DMS 273 (cell line): Measurements from ENCODE around the gene COG4.
A peak's percentile ranks its signal among the peaks of the same experiment; 100 is the strongest.

Experiments
- DNase-seq: peaks from one replicate; lab custom pipeline; 2025; ENCODE audit not compliant: unreplicated experiment; lab: John Stamatoyannopoulos, UW

The COG4 gene

GRCh38 chr16:70480127-70481105 lies 42.9 kb downstream of the COG4 start:
- peak; percentile 97 for DNase-seq

GRCh38 chr16:70478912-70479341 lies 44.4 kb downstream of the COG4 start:
- peak; percentile 91 for DNase-seq

- no peak for DNase-seq
These were observed 45.2 kb downstream of the COG4 start for GRCh38 chr16:70478169-70478568.

- peak; percentile 93 for DNase-seq
These were observed 46.9 kb downstream of the COG4 start for GRCh38 chr16:70476272-70477020.

- DNase-seq = peak; percentile 59
These were observed 48.1 kb downstream of the COG4 start for GRCh38 chr16:70475054-70475871.

- no peak for DNase-seq
These were observed 48.9 kb downstream of the COG4 start for GRCh38 chr16:70474320-70475053.

GRCh38 chr16:70473446-70474319 lies 49.7 kb downstream of the COG4 start:
- DNase-seq = no peak

GRCh38 chr16:70472786-70473433 lies 50.4 kb downstream of the COG4 start:
- no peak for DNase-seq

GRCh38 chr16:70470927-70471341 lies 52.4 kb downstream of the COG4 start:
- no peak for DNase-seq

- no peak for DNase-seq
These were observed 53.0 kb downstream of the COG4 start for GRCh38 chr16:70470141-70470926.

GRCh38 chr16:70468776-70469525 lies 54.4 kb downstream of the COG4 start:
- DNase-seq = no peak

- no peak for DNase-seq
These were observed 55.7 kb downstream of the COG4 start for GRCh38 chr16:70467608-70468007.

GRCh38 chr16:70467113-70467512 lies 56.2 kb downstream of the COG4 start:
- DNase-seq = no peak

- peak; percentile 57 for DNase-seq
These were observed 56.6 kb downstream of the COG4 start for GRCh38 chr16:70466805-70467076.

- DNase-seq = no peak
These were observed 57.2 kb downstream of the COG4 start for GRCh38 chr16:70465999-70466804.

- DNase-seq = no peak
These were observed 60.1 kb downstream of the COG4 start for GRCh38 chr16:70463235-70463634.

- DNase-seq = peak; percentile 46
These were observed 62.6 kb downstream of the COG4 start for GRCh38 chr16:70460737-70461261.
